HUES64 (cell line): ENCODE results near the gene LRRC52.

ENCODE experiments used
- H3K27ac ChIP-seq: 2 replicates; pipeline ENCODE4 v1.7.0; 2013; ENCODE audit warnings: low read depth, low read length, inconsistent platforms
- H3K27me3 ChIP-seq: 2 replicates; pipeline ENCODE4 v1.6.1; 2013; ENCODE audit warnings: mild to moderate bottlenecking, low read length; ENCODE audit not compliant: insufficient read depth
- H3K36me3 ChIP-seq: 2 replicates; pipeline ENCODE4 v1.6.1; 2013; ENCODE audit warnings: mild to moderate bottlenecking, low read length; ENCODE audit not compliant: insufficient read depth
- H3K4me1 ChIP-seq: 2 replicates; pipeline ENCODE4 v1.6.1; 2013; ENCODE audit warnings: mild to moderate bottlenecking, low read length, moderate library complexity; ENCODE audit not compliant: insufficient read depth
- H3K4me3 ChIP-seq: 2 replicates; pipeline ENCODE4 v1.5.1; 2013; ENCODE audit warnings: mild to moderate bottlenecking, low read length, moderate library complexity
- H3K9ac ChIP-seq: 2 replicates; pipeline ENCODE4 v1.6.1; 2013; ENCODE audit warnings: mild to moderate bottlenecking, low read depth, low read length
- H3K9me3 ChIP-seq: 2 replicates; pipeline ENCODE4 v1.6.1; 2013; ENCODE audit warnings: low read depth, low read length; ENCODE audit not compliant: insufficient read depth
- WGBS: fragments of 150-250, 120-280 bp; methylation state at CpG from one replicate; pipeline ENCODE4 v1.1.7; 2013; ENCODE audit warnings: missing lambda C conversion rate; 5-methylcytosine and 5-hydroxymethylcytosine counted together

LRRC52 gene

GRCh38 chr1:165612062-165612461 is 68.3 kb downstream of the LRRC52 start:
- Histone ChIP-seq H3K27ac (no peak overlapping the region), H3K36me3 (no peaks in the 10 kb centered on the region), H3K4me1 (peaks cover 13% of the 10 kb centered on the region; the same call in 1 of the 2 replicates), H3K4me3 (no peak overlapping the region), H3K27me3 (no peaks in the 10 kb centered on the region), H3K9ac (no peak overlapping the region), H3K9me3 (no peaks in the 10 kb centered on the region)
- WGBS: 98% methylated on average over 3 of the region's 3 CpGs
